GM10248 (cell line): ENCODE data around the gene TMA16.

Source experiments
- CTCF ChIA-PET: fragments of 300-600 bp; sonication (Branson Sonifier 250); formaldehyde crosslinking; extraction: SDS; loops from one replicate; lab custom pipeline; 2021; ENCODE audit warnings: antibody characterized with exemption; lab: Yijun Ruan, JAX
- POLR2A ChIA-PET: fragments of 350-650 bp; sonication (Branson Sonifier 250); formaldehyde crosslinking; extraction: SDS; loops from one replicate; lab custom pipeline; 2020; ENCODE audit warnings: antibody characterized with exemption; lab: Yijun Ruan, JAX
- DNase-seq: peaks from one replicate; pipeline ENCODE4 v3.0.0; 2012; ENCODE audit errors: extremely low spot score
- TF ChIP-seq, protein P1 (sequence below): IDR thresholded peaks from 2 replicates; pipeline ENCODE4 v1.5.1; 2012; ENCODE audit warnings: mild to moderate bottlenecking, low read depth; ENCODE audit errors: extremely low read depth, missing control alignments, control extremely low read depth

Gene TMA16

DNA sequence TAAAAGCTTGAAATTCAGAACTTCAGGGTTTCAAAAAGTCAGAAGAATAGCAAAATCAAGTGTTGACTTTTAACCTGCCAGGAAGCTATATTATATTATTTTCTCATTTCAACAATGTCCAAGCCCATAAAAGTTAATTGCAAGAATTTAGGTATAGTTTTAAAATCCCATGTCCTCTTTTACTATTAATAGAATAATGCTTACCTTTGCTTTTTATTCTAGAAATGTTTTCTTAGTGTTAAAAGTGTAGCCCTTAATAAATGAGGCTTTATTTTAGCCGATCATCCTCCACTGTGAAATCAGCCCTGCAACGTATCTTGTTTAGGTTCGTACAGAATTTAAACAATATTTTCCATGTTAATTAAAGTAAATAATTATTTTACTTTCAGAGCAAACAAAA, 31.5 kb downstream of the TMA16 start:
- TF ChIP-seq, protein P1, sequence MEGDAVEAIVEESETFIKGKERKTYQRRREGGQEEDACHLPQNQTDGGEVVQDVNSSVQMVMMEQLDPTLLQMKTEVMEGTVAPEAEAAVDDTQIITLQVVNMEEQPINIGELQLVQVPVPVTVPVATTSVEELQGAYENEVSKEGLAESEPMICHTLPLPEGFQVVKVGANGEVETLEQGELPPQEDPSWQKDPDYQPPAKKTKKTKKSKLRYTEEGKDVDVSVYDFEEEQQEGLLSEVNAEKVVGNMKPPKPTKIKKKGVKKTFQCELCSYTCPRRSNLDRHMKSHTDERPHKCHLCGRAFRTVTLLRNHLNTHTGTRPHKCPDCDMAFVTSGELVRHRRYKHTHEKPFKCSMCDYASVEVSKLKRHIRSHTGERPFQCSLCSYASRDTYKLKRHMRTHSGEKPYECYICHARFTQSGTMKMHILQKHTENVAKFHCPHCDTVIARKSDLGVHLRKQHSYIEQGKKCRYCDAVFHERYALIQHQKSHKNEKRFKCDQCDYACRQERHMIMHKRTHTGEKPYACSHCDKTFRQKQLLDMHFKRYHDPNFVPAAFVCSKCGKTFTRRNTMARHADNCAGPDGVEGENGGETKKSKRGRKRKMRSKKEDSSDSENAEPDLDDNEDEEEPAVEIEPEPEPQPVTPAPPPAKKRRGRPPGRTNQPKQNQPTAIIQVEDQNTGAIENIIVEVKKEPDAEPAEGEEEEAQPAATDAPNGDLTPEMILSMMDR = no peak
- DNase-seq = no peak
- CTCF ChIA-PET = interaction anchor here (0.6 to 2.0 kb wide), 6 partner anchors 14 to 40 kb away, joined by 3 to 5 read pairs (median 4); no protein-coding TSS in a partner anchor
- POLR2A ChIA-PET = no interaction called here

DNA sequence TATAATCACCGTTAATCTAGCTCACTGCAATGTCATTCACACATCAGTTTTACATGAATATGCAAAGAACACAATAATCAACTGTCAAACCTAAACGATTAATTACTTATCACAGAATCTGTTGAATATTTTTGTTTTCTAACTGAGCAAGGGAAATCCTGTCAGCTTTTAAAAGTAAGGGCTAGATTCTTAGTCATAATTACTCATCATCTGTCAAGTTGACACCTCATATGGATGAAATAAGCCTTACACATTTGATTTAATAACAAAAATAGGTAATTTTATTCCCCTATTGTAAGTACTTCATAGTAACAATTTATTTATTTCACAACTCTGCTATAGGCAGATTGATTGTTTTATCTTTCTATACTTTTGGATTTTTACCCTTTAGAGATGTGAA, 32.7 kb downstream of the TMA16 start:
- ChIA-PET POLR2A (no interaction called here), CTCF (interaction anchor here (0.7 to 1.8 kb wide), 4 partner anchors 16 to 34 kb away, joined by 3 to 5 read pairs (median 4); no protein-coding TSS in a partner anchor)
- no peak for DNase-seq
- TF ChIP-seq, protein P1 = no peak

GRCh38 chr4:163528653-163529052, 34.2 kb downstream of the TMA16 start:
- no peak for DNase-seq
- TF ChIP-seq, protein P1 = no peak
- POLR2A ChIA-PET = no interaction called here
- CTCF ChIA-PET = no interaction called here

GRCh38 chr4:163534056-163534455, 39.6 kb downstream of the TMA16 start:
- POLR2A ChIA-PET = no interaction called here
- no peak for DNase-seq
- CTCF ChIA-PET = interaction anchor here (1.9 kb wide), 1 partner anchor 12 kb away, joined by 4 read pairs; no protein-coding TSS in a partner anchor
- TF ChIP-seq, protein P1 = no peak

GRCh38 chr4:163535657-163536056, 41.2 kb downstream of the TMA16 start:
- POLR2A ChIA-PET = no interaction called here
- CTCF ChIA-PET = interaction anchor here (1.1 to 7.2 kb wide), 6 partner anchors 10 to 54 kb away, joined by 4 to 101 read pairs (median 6); no protein-coding TSS in a partner anchor
- TF ChIP-seq, protein P1 = no peak
- DNase-seq = no peak

GRCh38 chr4:163536091-163536490, 41.6 kb downstream of the TMA16 start:
- ChIA-PET POLR2A (interaction anchor here (0.6 kb wide), 1 partner anchor 14 kb away, joined by 6 read pairs; no protein-coding TSS in a partner anchor), CTCF (interaction anchor here (1.1 to 7.2 kb wide), 6 partner anchors 9 to 55 kb away, joined by 4 to 101 read pairs (median 6); no protein-coding TSS in a partner anchor)
- no peak for DNase-seq
- TF ChIP-seq, protein P1 = no peak
